GM23338 (cell line): ENCODE data around the gene UFM1. TPM values are rescaled to one million over a fixed set of nuclear protein-coding genes. Genes with fewer than 3 reads are reported as not detected.
"Not testable (repeated sequence)": the region's sequence is repeated elsewhere in the genome, so short reads cannot be mapped to it uniquely, and the experiment has no call there.

Experiments
- ATAC-seq: fragments of 200-7000 bp; cut with Tn5 transposase; 3 replicates; pipeline ENCODE4 v1.9.1; 2020
- DNase-seq: peaks from one replicate; pipeline ENCODE4 v3.0.0-alpha.2; 2015; ENCODE audit warnings: low spot score
- H2AFZ ChIP-seq: fragments of 200-600 bp; sonication (generic); 2 replicates; pipeline ENCODE4 v1.8.0; 2016; ENCODE audit warnings: antibody characterized with exemption, mild to moderate bottlenecking, moderate library complexity
- H3F3A ChIP-seq: fragments of 200-600 bp; sonication (generic); replicated peaks from 2 replicates; pipeline ENCODE4 v1.8.0; 2017; ENCODE audit warnings: antibody characterized with exemption, mixed run types, low read depth
- H3K27ac ChIP-seq: fragments of 200-600 bp; sonication (generic); 2 replicates; pipeline ENCODE4 v1.6.1; 2016; ENCODE audit warnings: low read depth
- H3K27me3 ChIP-seq: fragments of 200-600 bp; sonication (generic); 2 replicates; pipeline ENCODE4 v1.8.0; 2016; ENCODE audit warnings: mild to moderate bottlenecking, mixed run types, moderate library complexity; ENCODE audit not compliant: insufficient read depth
- H3K36me3 ChIP-seq: fragments of 200-600 bp; sonication (generic); 2 replicates; pipeline ENCODE4 v1.8.0; 2016; ENCODE audit warnings: mild to moderate bottlenecking; ENCODE audit not compliant: insufficient read depth
- H3K4me1 ChIP-seq: fragments of 200-600 bp; sonication (generic); 2 replicates; pipeline ENCODE4 v1.8.0; 2016; ENCODE audit warnings: mild to moderate bottlenecking, moderate library complexity; ENCODE audit not compliant: insufficient read depth
- H3K4me2 ChIP-seq: fragments of 200-600 bp; sonication (generic); 2 replicates; pipeline ENCODE4 v1.7.1; 2017; ENCODE audit warnings: mixed run types
- H3K4me3 ChIP-seq: fragments of 200-600 bp; sonication (generic); 2 replicates; pipeline ENCODE4 v1.6.1; 2016; ENCODE audit warnings: mixed run types
- H3K79me2 ChIP-seq: fragments of 200-600 bp; sonication (generic); replicated peaks from 2 replicates; pipeline ENCODE4 v1.8.0; 2017; ENCODE audit warnings: mild to moderate bottlenecking; ENCODE audit not compliant: insufficient read depth
- H3K9me2 ChIP-seq: fragments of 200-600 bp; sonication (generic); 2 replicates; pipeline ENCODE4 v1.8.0; 2017; ENCODE audit not compliant: insufficient read depth
- H4K20me1 ChIP-seq: fragments of 200-600 bp; sonication (generic); replicated peaks from 2 replicates; pipeline ENCODE4 v1.8.0; 2017; ENCODE audit warnings: mild to moderate bottlenecking; ENCODE audit not compliant: insufficient read depth
- H3K27ac Mint-ChIP-seq: 2 replicates; pipeline ENCODE4 v1.8.0; 2020; ENCODE audit warnings: inconsistent platforms, mild to moderate bottlenecking, moderate library complexity, mixed read lengths
- H3K27me3 Mint-ChIP-seq: 3 replicates; pipeline ENCODE4 v1.8.0; 2022; ENCODE audit warnings: low read depth, mild to moderate bottlenecking, moderate library complexity, mixed read lengths, inconsistent platforms; ENCODE audit not compliant: insufficient read depth, poor library complexity
- H3K36me3 Mint-ChIP-seq: 3 replicates; pipeline ENCODE4 v1.8.0; 2021; ENCODE audit warnings: low read depth, mild to moderate bottlenecking, inconsistent platforms, moderate library complexity, mixed read lengths
- H3K4me1 Mint-ChIP-seq: 3 replicates; pipeline ENCODE4 v1.8.0; 2020; ENCODE audit warnings: mild to moderate bottlenecking, inconsistent platforms, mixed read lengths
- H3K4me3 Mint-ChIP-seq: 3 replicates; pipeline ENCODE4 v1.8.0; 2021; ENCODE audit warnings: moderate library complexity, mild to moderate bottlenecking, inconsistent platforms, mixed read lengths
- H3K9me3 Mint-ChIP-seq: 3 replicates; pipeline ENCODE4 v1.8.0; 2020; ENCODE audit warnings: moderate library complexity, mild to moderate bottlenecking, inconsistent platforms, mixed read lengths
- CREB1 ChIP-seq: fragments of 250-450 bp; sonication (Bioruptor Pico); IDR thresholded peaks from 2 replicates; pipeline ENCODE4 v1.5.0; 2020; ENCODE audit warnings: low read depth, mild to moderate bottlenecking, moderate library complexity
- ETS1 ChIP-seq: IDR thresholded peaks from 2 replicates; pipeline ENCODE4 v1.6.1; 2016; ENCODE audit warnings: antibody characterized with exemption
- NANOG ChIP-seq: IDR thresholded peaks from 2 replicates; pipeline ENCODE4 v1.6.1; 2016; ENCODE audit warnings: antibody characterized with exemption, borderline replicate concordance
- POLR2AphosphoS5 ChIP-seq: IDR thresholded peaks from 2 replicates; pipeline ENCODE4 v1.6.1; 2016; ENCODE audit warnings: antibody characterized with exemption, low read depth
- REST ChIP-seq: IDR thresholded peaks from one replicate; pipeline ENCODE4 v1.6.1; 2018; ENCODE audit warnings: antibody characterized with exemption; ENCODE audit not compliant: unreplicated experiment
- ZNF114 ChIP-seq: fragments of 250-450 bp; sonication (Bioruptor Pico); IDR thresholded peaks from 2 replicates; pipeline ENCODE4 v1.5.0; 2020; ENCODE audit warnings: mild to moderate bottlenecking, moderate library complexity
- ZNF331 ChIP-seq: fragments of 250-450 bp; sonication (Bioruptor Pico); IDR thresholded peaks from 2 replicates; pipeline ENCODE4 v1.5.0; 2020; ENCODE audit warnings: low read depth, mild to moderate bottlenecking, moderate library complexity
- ZNF462 ChIP-seq: fragments of 250-450 bp; sonication (Bioruptor Pico); IDR thresholded peaks from 2 replicates; pipeline ENCODE4 v1.5.0; 2020; ENCODE audit warnings: mild to moderate bottlenecking, moderate library complexity
- polyA plus RNA-seq: library from polyadenylated mRNA; unstranded; fragments of >200 nt; fragmentation: Nextera tagmentation; extraction: Ambion mirVana; gene quantifications from 2 replicates; pipeline ENCODE4 v1.2.1, GENCODE V29; 2016
- total RNA-seq: library from RNA; depleted of rRNA; stranded (reverse); fragments of >200 nt; shearing (Covaris generic); gene quantifications from 2 replicates; pipeline ENCODE4 v1.2.3, GENCODE V29; 2014

The UFM1 gene
- total and polyA plus RNA-seq, 2 experiments from 2014 or later = 57.0 to 77.1 TPM

- Histone ChIP-seq H3K27ac (no peak overlapping the region), H3K27me3 (no peaks in the 10 kb centered on the region), H2AFZ (no peak overlapping the region), H3K4me3 (no peak overlapping the region), H3K4me1 (no peaks in the 10 kb centered on the region), H3F3A (no peaks in the 10 kb centered on the region), H3K36me3 (no peaks in the 10 kb centered on the region), H3K4me2 (no peak overlapping the region), H3K9me2 (0 out of 2 replicates have a peak, but pooled peaks cover 2% of the 10 kb centered on the region), H3K79me2 (no peaks in the 10 kb centered on the region), H4K20me1 (no peaks in the 10 kb centered on the region)
- Mint-ChIP-seq H3K4me1 (no peaks in the 10 kb centered on the region), H3K4me3 (no peak overlapping the region), H3K9me3 (no peaks in the 10 kb centered on the region), H3K27me3 (no peaks in the 10 kb centered on the region), H3K36me3 (no peaks in the 10 kb centered on the region), H3K27ac (no peak overlapping the region)
- TF ChIP-seq CREB1 (CRISPR knock-in tag) (no peak), ZNF114 (CRISPR knock-in tag) (no peak), REST (no peak), ETS1 (no peak), POLR2AphosphoS5 (no peak), NANOG (no peak), ZNF331 (CRISPR knock-in tag) (no peak), ZNF462 (CRISPR knock-in tag) (no peak)
- DNase-seq (no peak), ATAC-seq (no peak)
These were observed 40.3 kb upstream of the UFM1 start for GRCh38 chr13:38309397-38309796.

DNA sequence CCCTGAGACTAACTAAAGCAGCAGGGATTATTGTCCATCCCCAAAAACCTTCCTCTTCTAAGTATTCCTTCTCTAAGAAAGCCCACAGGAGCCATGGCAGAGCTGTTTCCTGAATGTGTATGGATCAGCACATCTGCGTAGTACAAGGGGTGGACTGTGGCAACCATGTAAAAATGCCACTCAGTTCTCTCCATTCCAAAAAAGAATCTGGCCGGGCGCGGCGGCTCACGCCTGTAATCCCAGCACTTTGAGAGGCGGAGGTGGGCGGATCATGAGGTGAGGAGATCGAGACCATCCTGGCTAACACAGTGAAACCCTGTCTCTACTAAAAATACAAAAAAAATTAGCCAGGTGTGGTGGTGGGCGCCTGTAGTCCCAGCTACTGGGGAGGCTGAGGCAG, 38.5 kb upstream of the UFM1 start:
- not testable (repeated sequence) for H3K27ac ChIP-seq, H3K27me3 Mint-ChIP-seq, DNase-seq, H3K27ac Mint-ChIP-seq, H3K36me3 Mint-ChIP-seq, H3K9me3 Mint-ChIP-seq, ATAC-seq, H3K4me3 Mint-ChIP-seq, H4K20me1 ChIP-seq, H3K4me2 ChIP-seq, H3K4me1 Mint-ChIP-seq, H2AFZ ChIP-seq, H3K36me3 ChIP-seq, H3K79me2 ChIP-seq, H3K9me2 ChIP-seq, H3F3A ChIP-seq, H3K27me3 ChIP-seq, H3K4me1 ChIP-seq, H3K4me3 ChIP-seq
